K562 (cell line): Measurements from ENCODE around the gene CHEK2. TPM values are rescaled to one million over a fixed set of nuclear protein-coding genes. Genes with fewer than 3 reads are reported as not detected.

ENCODE experiments used
- ATAC-seq: fragments of 200-7000 bp; cut with Tn5 transposase; 3 replicates; pipeline ENCODE4 v1.9.1; 2020; ENCODE audit warnings: moderate library complexity
- BruUV-seq: library from RNA; stranded (reverse); fragments of 400-500 nt; replicated peaks from 2 replicates; lab custom pipeline; 2021; lab: Mats Ljungman, UMichigan
- CTCF ChIA-PET: fragments of 300-600 bp; formaldehyde crosslinking; extraction: SDS; loops from one replicate; lab custom pipeline; 2021; ENCODE audit warnings: low intra/inter-chr PET ratio; lab: Yijun Ruan, JAX
- POLR2A ChIA-PET: fragments of 300-600, 350-650 bp; sonication (Branson Sonifier 250); formaldehyde crosslinking; extraction: SDS; loops from one replicate; lab custom pipeline; 2021; ENCODE audit warnings: antibody characterized with exemption, inconsistent platforms; lab: Yijun Ruan, JAX
- DNase-seq, 4 experiments: peaks; one replicate each; pipeline versions ENCODE4 v3.0.0 to v3.0.0-alpha.2; 2011 to 2018; ENCODE audit warnings: low spot score in 3 of 4, mixed read lengths in 3 of 4; ENCODE audit errors: extremely low read depth in 1 of 4
- FAIRE-seq: peaks from 2 replicates; lab custom pipeline; 2011; peaks lifted over from hg19 to GRCh38; lab: Jason Lieb, UNC
- H2AFZ ChIP-seq: 2 replicates; pipeline ENCODE4 v1.6.0; 2011; ENCODE audit warnings: low read depth, low read length, control low read depth, inconsistent platforms
- H3K27ac ChIP-seq: fragments of 200-600 bp; 3 replicates; pipeline ENCODE4 v1.8.0; 2011; ENCODE audit warnings: low read depth, mild to moderate bottlenecking, control low read depth, inconsistent platforms, low read length, moderate library complexity, mixed read lengths; ENCODE audit errors: extremely low read depth
- H3K27me3 ChIP-seq, 2 experiments: fragments of 300-600 bp in 1 of 2; 2 replicates in 1 of 2; 3 replicates in 1 of 2; pipeline versions ENCODE4 v1.6.0 to v1.8.0; 2011; ENCODE audit warnings: inconsistent platforms in 2 of 2, low read length in 2 of 2, mild to moderate bottlenecking in 1 of 2, mixed read lengths in 1 of 2, moderate library complexity in 1 of 2; ENCODE audit not compliant: control insufficient read depth in 2 of 2, insufficient read depth in 2 of 2
- H3K36me3 ChIP-seq: fragments of 300-600 bp; 3 replicates; pipeline ENCODE4 v1.8.0; 2011; ENCODE audit warnings: mild to moderate bottlenecking, low read length, inconsistent platforms; ENCODE audit not compliant: control insufficient read depth, insufficient read depth
- H3K4me1 ChIP-seq, 2 experiments: fragments of 200-600 bp in 1 of 2; replicated peaks in 1 of 2; 2 replicates in 1 of 2; 3 replicates in 1 of 2; pipeline versions ENCODE4 v1.5.1 to v1.8.0; 2011; ENCODE audit warnings: inconsistent platforms in 2 of 2, low read length in 2 of 2, mild to moderate bottlenecking in 1 of 2, mixed read lengths in 1 of 2, moderate library complexity in 1 of 2; ENCODE audit not compliant: control insufficient read depth in 2 of 2, insufficient read depth in 2 of 2
- H3K4me2 ChIP-seq: 2 replicates; pipeline ENCODE4 v1.6.1; 2011; ENCODE audit warnings: low read length, control low read depth, inconsistent platforms, mixed read lengths; ENCODE audit not compliant: insufficient read depth
- H3K4me3 ChIP-seq: fragments of 200-600 bp; sonication (generic), shearing (Covaris generic); 2 replicates; pipeline ENCODE4 v1.5.1; 2016; ENCODE audit warnings: control low read depth, inconsistent platforms
- H3K79me2 ChIP-seq: fragments of 200-600 bp; 3 replicates; pipeline ENCODE4 v1.8.0; 2011; ENCODE audit warnings: low read length, inconsistent platforms; ENCODE audit not compliant: control insufficient read depth, insufficient read depth
- H3K9ac ChIP-seq, 2 experiments: 2 replicates each; pipeline versions ENCODE4 v1.6.0 to v1.6.1; 2011; ENCODE audit warnings: low read depth in 2 of 2, low read length in 2 of 2, control low read depth in 1 of 2, inconsistent platforms in 1 of 2, mild to moderate bottlenecking in 1 of 2, mixed read lengths in 1 of 2; ENCODE audit not compliant: insufficient read depth in 1 of 2
- H3K9me1 ChIP-seq: one replicate; pipeline ENCODE4 v1.6.0; 2011; ENCODE audit warnings: inconsistent platforms, mild to moderate bottlenecking, low read length, moderate library complexity; ENCODE audit not compliant: control insufficient read depth, insufficient read depth
- H3K9me3 ChIP-seq: replicated peaks from 2 replicates; pipeline ENCODE4 v1.5.1; 2011; ENCODE audit warnings: low read depth, low read length, inconsistent platforms; ENCODE audit not compliant: control insufficient read depth, insufficient read depth
- H4K20me1 ChIP-seq: replicated peaks from 2 replicates; pipeline ENCODE4 v1.6.1; 2011; ENCODE audit warnings: low read length, inconsistent platforms, mixed read lengths; ENCODE audit not compliant: control insufficient read depth, insufficient read depth
- BRF1 ChIP-seq: IDR thresholded peaks from 3 replicates; pipeline ENCODE4 v1.6.1; 2011; ENCODE audit warnings: borderline replicate concordance, mild to moderate bottlenecking; ENCODE audit not compliant: insufficient read length; ENCODE audit errors: extremely low read depth
- CEBPG ChIP-seq, 3 experiments: fragments of 200-800 bp in 1 of 3; sonication (Bioruptor generic) in 1 of 3; sonication (generic) in 1 of 3; formaldehyde crosslinking in 1 of 3; IDR thresholded peaks in 2 of 3; conservative IDR thresholded peaks in 1 of 3; 2 replicates each; pipeline versions ENCODE4 v1.6.1 to v1.8.0; 2016 to 2022; ENCODE audit warnings: missing compliant biosample characterization in 2 of 3, missing genetic modification characterization in 2 of 3, mild to moderate bottlenecking in 1 of 3, missing genetic modification reagents in 1 of 3
- ETS2 ChIP-seq: IDR thresholded peaks from 2 replicates; pipeline ENCODE4 v1.6.1; 2016; ENCODE audit warnings: borderline replicate concordance, missing genetic modification characterization, mild to moderate bottlenecking, moderate library complexity, missing compliant biosample characterization; ENCODE audit not compliant: poor library complexity, severe bottlenecking
- FIP1L1 ChIP-seq: fragments of 200-400 bp; formaldehyde crosslinking; IDR thresholded peaks from 2 replicates; pipeline ENCODE4 v1.6.1; 2018; ENCODE audit warnings: mild to moderate bottlenecking, low read depth, low read length; ENCODE audit not compliant: poor library complexity, severe bottlenecking
- ZFP36 ChIP-seq: fragments of 150-350 bp; IDR thresholded peaks from 2 replicates; pipeline ENCODE4 v1.6.1; 2018; ENCODE audit warnings: low read length, low read depth; ENCODE audit not compliant: partially characterized antibody
- WGBS: fragments of 100-300 bp; shearing (Covaris generic); methylation state at CpG from one replicate; pipeline ENCODE4 v1.1.6; 2016; ENCODE audit warnings: low coverage, mixed read lengths; ENCODE audit not compliant: insufficient coverage; ENCODE audit errors: missing lambda C conversion rate; 5-methylcytosine and 5-hydroxymethylcytosine counted together
- in situ Hi-C: fragments of 300-500 bp; cut with MboI; formaldehyde crosslinking; loops from 4 replicates; pipeline ENCODE4 v1.15.0; 2018; ENCODE audit warnings: inconsistent platforms, mixed read lengths
- intact Hi-C: fragments of 100-400 bp; cut with micrococcal nuclease; formaldehyde crosslinking; loops from 2 replicates; pipeline ENCODE4 v1.14.2; 2022
- polyA plus RNA-seq, 8 experiments: library from polyadenylated mRNA; depleted of rRNA in 4 of 8; stranded (reverse) in 5 of 8; unstranded in 3 of 8; fragments of >200 nt; fragmentation: Nextera tagmentation in 2 of 8; fragmentation: Illumina TruSeq in 1 of 8; extraction: Ambion mirVana in 2 of 8; extraction: Trizol in 1 of 8; gene quantifications; 2 replicates each; pipeline versions ENCODE4 v1.2.1 to v1.2.3, GENCODE V29; 2011 to 2014; ENCODE audit warnings: inconsistent platforms in 1 of 8, missing spikeins in 1 of 8
- total RNA-seq, 7 experiments: library from RNA; depleted of rRNA in 6 of 7; stranded (reverse); fragments of >200 nt in 6 of 7; fragmentation: Illumina TruSeq in 2 of 7; extraction: Trizol in 2 of 7; gene quantifications; 2 replicates each; pipeline versions ENCODE4 v1.2.1 to v1.2.3, GENCODE V29; 2011 to 2021; ENCODE audit warnings: low replicate concordance in 1 of 7

The CHEK2 gene
- total and polyA plus RNA-seq, 9 of the 15 experiments (the other 6 are each of a cell fraction or from before 2014, with no cell fraction given), result 28.7 to 102 (median 58.0) TPM

DNA sequence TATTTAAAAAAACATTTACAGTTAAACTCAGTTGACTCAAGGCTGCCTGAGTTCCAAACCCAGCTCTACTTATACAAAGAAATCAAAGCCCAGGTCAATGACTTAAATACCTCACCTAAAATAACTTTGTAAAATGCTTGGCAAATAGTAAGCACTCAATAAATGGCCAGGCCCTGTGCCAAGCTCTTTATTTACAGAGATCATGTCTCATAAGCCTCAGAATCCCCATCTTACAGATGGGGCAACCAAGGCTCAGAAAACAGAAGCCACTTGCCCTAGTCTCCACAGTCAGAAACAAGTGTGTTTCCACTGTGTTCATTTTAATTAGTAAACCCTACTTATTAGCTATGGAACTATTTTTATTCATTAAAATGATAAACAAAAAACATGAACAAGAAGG, 31.5 kb downstream of the CHEK2 start:
- intact Hi-C loops (no loop called here), in situ Hi-C loops (no loop called here)
- H3K9me3 ChIP-seq, result no peaks in the 10 kb centered on the region
- ATAC-seq (no peak), FAIRE-seq (no peak), DNase-seq (no peak)
- no peaks in the 10 kb centered on the region for H3K79me2 ChIP-seq
- H4K20me1 ChIP-seq, result no peaks in the 10 kb centered on the region
- no peak overlapping the region for H3K9ac ChIP-seq
- CTCF ChIA-PET, result no interaction called here
- TF ChIP-seq BRF1 (no peak), ETS2 (no peak)
- no peak overlapping the region for H3K27ac ChIP-seq
- BruUV-seq, result no TSS peak
- no peak overlapping the region for H3K4me3 ChIP-seq
- H3K27me3 ChIP-seq, result no peaks in the 10 kb centered on the region
- H3K36me3 ChIP-seq, result peaks cover 67% of the 10 kb centered on the region
- no peaks in the 10 kb centered on the region for H3K4me1 ChIP-seq
- no peak overlapping the region for H3K4me2 ChIP-seq
- no peaks in the 10 kb centered on the region for H3K9me1 ChIP-seq
- H2AFZ ChIP-seq, result no peak overlapping the region
- POLR2A ChIA-PET, result no interaction called here

GRCh38 chr22:28706845-28707244, 34.8 kb downstream of the CHEK2 start:
- no TSS peak for BruUV-seq
- no peaks in the 10 kb centered on the region for H3K79me2 ChIP-seq
- intact Hi-C loops, result no loop called here
- in situ Hi-C loops, result no loop called here
- H3K36me3 ChIP-seq, result peaks cover 62% of the 10 kb centered on the region; the same call in 2 of the 3 replicates
- no peak for ATAC-seq
- H2AFZ ChIP-seq, result no peak overlapping the region
- 100% methylated on average over 3 of the region's 6 CpGs for WGBS
- no peak for DNase-seq
- H4K20me1 ChIP-seq, result no peaks in the 10 kb centered on the region
- TF ChIP-seq FIP1L1 (no peak), CEBPG (CRISPR knock-in tag; IDR thresholded peaks at IDR 0.05) (no peak), CEBPG (tag; conservative IDR thresholded peaks at IDR 0.05 in 1 of 2, IDR thresholded peaks at IDR 0.05 in 1 of 2) (no peak), ZFP36 (no peak)
- POLR2A ChIA-PET, result interaction anchor here (1.3 kb wide), 1 partner anchor 10 kb away, joined by 8 read pairs; no protein-coding TSS in a partner anchor
- H3K9me1 ChIP-seq, result no peaks in the 10 kb centered on the region
- H3K27ac ChIP-seq, result no peak overlapping the region
- CTCF ChIA-PET, result no interaction called here
- H3K4me3 ChIP-seq, result no peak overlapping the region
- no peaks in the 10 kb centered on the region for H3K9me3 ChIP-seq
- no peak for FAIRE-seq
- no peaks in the 10 kb centered on the region for H3K27me3 ChIP-seq
- H3K4me2 ChIP-seq, result no peak overlapping the region
- no peak overlapping the region for H3K9ac ChIP-seq
- H3K4me1 ChIP-seq, result no peaks in the 10 kb centered on the region
